Smooth muscle cell (in vitro differentiated cells): Measurements from ENCODE around the gene CYGB. TPM values are rescaled to one million over a fixed set of nuclear protein-coding genes. Genes with fewer than 3 reads are reported as not detected.
A peak's percentile ranks its signal among the peaks of the same experiment; 100 is the strongest.

ENCODE experiments used
- DNase-seq: peaks from one replicate; lab custom pipeline; 2025; ENCODE audit not compliant: unreplicated experiment; lab: John Stamatoyannopoulos, UW
- H2AFZ ChIP-seq: fragments of 200-600 bp; sonication (generic); 2 replicates; pipeline ENCODE4 v1.6.0; 2016; ENCODE audit warnings: antibody characterized with exemption, low read depth, mild to moderate bottlenecking
- H3F3A ChIP-seq: fragments of 200-600 bp; sonication (generic); 2 replicates; pipeline ENCODE4 v1.6.0; 2017; ENCODE audit warnings: antibody characterized with exemption, low read depth
- H3K27ac ChIP-seq: fragments of 200-600 bp; sonication (generic); 2 replicates; pipeline ENCODE4 v1.5.1; 2016; ENCODE audit warnings: low read depth, mild to moderate bottlenecking
- H3K27me3 ChIP-seq: fragments of 200-600 bp; sonication (generic); 2 replicates; pipeline ENCODE4 v1.6.1; 2016; ENCODE audit warnings: low read depth, mild to moderate bottlenecking
- H3K36me3 ChIP-seq: fragments of 200-600 bp; sonication (generic); 2 replicates; pipeline ENCODE4 v1.5.1; 2016; ENCODE audit warnings: low read depth
- H3K4me1 ChIP-seq: fragments of 200-600 bp; sonication (generic); 2 replicates; pipeline ENCODE4 v1.5.1; 2016; ENCODE audit warnings: low read depth
- H3K4me2 ChIP-seq: fragments of 200-600 bp; sonication (generic); 2 replicates; pipeline ENCODE4 v1.6.0; 2016; ENCODE audit warnings: mild to moderate bottlenecking
- H3K4me3 ChIP-seq: fragments of 200-600 bp; sonication (generic); 2 replicates; pipeline ENCODE4 v1.5.1; 2016; ENCODE audit warnings: mild to moderate bottlenecking
- H3K79me2 ChIP-seq: fragments of 200-600 bp; sonication (generic); 2 replicates; pipeline ENCODE4 v1.6.0; 2016; ENCODE audit warnings: low read depth, mild to moderate bottlenecking
- H3K9ac ChIP-seq: fragments of 200-600 bp; sonication (generic); 2 replicates; pipeline ENCODE4 v1.6.0; 2016; ENCODE audit warnings: low read depth
- H3K9me3 ChIP-seq: fragments of 200-600 bp; sonication (generic); replicated peaks from 2 replicates; pipeline ENCODE4 v1.5.1; 2016; ENCODE audit warnings: low read depth
- H4K20me1 ChIP-seq: fragments of 200-600 bp; sonication (generic); 2 replicates; pipeline ENCODE4 v1.6.0; 2016; ENCODE audit warnings: low read depth
- CTCF ChIP-seq: fragments of 200-600 bp; sonication (generic); IDR thresholded peaks from 2 replicates; pipeline ENCODE4 v1.5.1; 2017; ENCODE audit warnings: borderline replicate concordance, mild to moderate bottlenecking, antibody characterized with exemption; ENCODE audit not compliant: insufficient read depth, poor library complexity, severe bottlenecking
- WGBS: methylation state at CpG from one replicate; pipeline ENCODE4 v1.1.7; 2016; ENCODE audit warnings: low lambda C conversion rate; 5-methylcytosine and 5-hydroxymethylcytosine counted together
- polyA plus RNA-seq: library from polyadenylated mRNA; unstranded; fragments of >200 nt; fragmentation: Nextera tagmentation; extraction: Ambion mirVana; gene quantifications from 2 replicates; pipeline ENCODE4 v1.2.1, GENCODE V29; 2016
- total RNA-seq: library from RNA; depleted of rRNA; stranded (reverse); fragments of >200 nt; gene quantifications from 2 replicates; pipeline ENCODE4 v1.2.3, GENCODE V29; 2014

Gene CYGB
- total and polyA plus RNA-seq, 2 experiments from 2014 or later = 13.9 to 22.2 TPM

GRCh38 chr17:76553178-76553908 lies 15.8 kb upstream of the CYGB start:
- Histone ChIP-seq H3K4me1 (peaks cover 7% of the 10 kb centered on the region), H3K9me3 (no peaks in the 10 kb centered on the region), H3K4me3 (no peak overlapping the region), H3K36me3 (no peaks in the 10 kb centered on the region), H3F3A (peaks cover 5% of the 10 kb centered on the region), H3K4me2 (no peak overlapping the region), H2AFZ (no peak overlapping the region), H3K9ac (no peak overlapping the region), H3K27me3 (no peaks in the 10 kb centered on the region), H3K27ac (no peak overlapping the region), H4K20me1 (peaks cover 3% of the 10 kb centered on the region), H3K79me2 (peaks cover 7% of the 10 kb centered on the region)
- DNase-seq = no peak
- TF ChIP-seq CTCF = no peak
- 91% methylated on average over 8 of the region's 8 CpGs for WGBS

GRCh38 chr17:76551685-76552084 lies 14.2 kb upstream of the CYGB start:
- H4K20me1 ChIP-seq = no peaks in the 10 kb centered on the region
- no peaks in the 10 kb centered on the region for H3K79me2 ChIP-seq
- WGBS = 95% methylated on average over 4 of the region's 4 CpGs
- peak overlapping the region; percentile 64 for H3K4me2 ChIP-seq
- H3K27ac ChIP-seq = peak overlapping the region; percentile 54
- peaks cover 6% of the 10 kb centered on the region for H3K4me1 ChIP-seq
- no peak for TF ChIP-seq CTCF
- H3K36me3 ChIP-seq = no peaks in the 10 kb centered on the region
- no peak overlapping the region for H3K4me3 ChIP-seq
- H2AFZ ChIP-seq = no peak overlapping the region
- H3F3A ChIP-seq = peaks cover 5% of the 10 kb centered on the region
- no peaks in the 10 kb centered on the region for H3K27me3 ChIP-seq
- DNase-seq = no peak
- peak overlapping the region; percentile 9 for H3K9ac ChIP-seq
- no peaks in the 10 kb centered on the region for H3K9me3 ChIP-seq

- H4K20me1 ChIP-seq = no peaks in the 10 kb centered on the region
- H3F3A ChIP-seq = peaks cover 5% of the 10 kb centered on the region
- H3K27ac ChIP-seq = peak overlapping the region; percentile 54
- H3K9ac ChIP-seq = peak overlapping the region; percentile 9
- H3K36me3 ChIP-seq = no peaks in the 10 kb centered on the region
- peak overlapping the region; percentile 64 for H3K4me2 ChIP-seq
- no peak overlapping the region for H3K4me3 ChIP-seq
- DNase-seq = no peak
- H3K27me3 ChIP-seq = no peaks in the 10 kb centered on the region
- peaks cover 8% of the 10 kb centered on the region for H3K4me1 ChIP-seq
- no peak overlapping the region for H2AFZ ChIP-seq
- H3K9me3 ChIP-seq = no peaks in the 10 kb centered on the region
- WGBS = 71% methylated on average over 15 of the region's 15 CpGs
- no peaks in the 10 kb centered on the region for H3K79me2 ChIP-seq
- no peak for TF ChIP-seq CTCF
Measured at GRCh38 chr17:76550712-76551615, 13.5 kb upstream of the CYGB start.
